GM18867 (cell line): ENCODE data around the gene ALPK3.
"Not testable (repeated sequence)": the region's sequence is repeated elsewhere in the genome, so short reads cannot be mapped to it uniquely, and the experiment has no call there.

Experiments
- ATAC-seq: cut with Tn5 transposase; IDR thresholded peaks from one replicate; pipeline ENCODE4 v1.9.1; 2021; ENCODE audit warnings: mild to moderate bottlenecking, moderate library complexity; ENCODE audit not compliant: unreplicated experiment

Gene ALPK3

DNA sequence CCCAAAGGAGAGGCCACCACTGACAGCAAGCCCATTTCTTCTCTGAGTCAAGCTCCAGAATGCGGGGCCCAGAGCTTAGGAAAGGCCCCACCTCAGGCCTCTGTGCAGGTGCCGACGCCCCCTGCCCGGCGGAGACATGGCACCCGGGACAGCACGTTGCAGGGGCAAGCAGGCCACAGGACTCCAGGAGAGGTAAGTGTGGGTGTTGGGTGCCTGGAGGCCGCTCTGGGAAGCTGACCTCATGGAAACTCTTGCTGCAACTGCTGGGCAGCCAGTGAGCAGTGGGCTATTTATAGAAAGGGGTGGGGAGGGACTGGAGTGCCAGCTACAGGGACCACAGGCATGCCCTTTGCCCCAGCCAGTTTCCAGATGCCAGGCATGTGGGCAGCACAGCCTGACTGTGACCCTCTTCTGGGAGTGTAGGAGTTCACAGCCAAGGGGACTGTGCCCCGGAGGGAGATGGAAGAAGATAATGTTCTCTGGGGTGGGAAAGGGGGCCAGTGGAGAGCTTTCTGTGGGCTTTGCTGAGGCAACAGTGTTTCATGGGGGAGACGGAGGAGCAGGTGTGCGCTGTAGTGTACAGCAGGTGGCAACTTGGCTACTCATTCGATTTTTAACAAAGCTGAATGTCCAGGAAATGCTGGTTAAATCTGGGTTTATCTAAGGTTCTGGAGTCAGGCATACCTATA is 23.7 kb downstream of the ALPK3 start:
- no peak for ATAC-seq

DNA sequence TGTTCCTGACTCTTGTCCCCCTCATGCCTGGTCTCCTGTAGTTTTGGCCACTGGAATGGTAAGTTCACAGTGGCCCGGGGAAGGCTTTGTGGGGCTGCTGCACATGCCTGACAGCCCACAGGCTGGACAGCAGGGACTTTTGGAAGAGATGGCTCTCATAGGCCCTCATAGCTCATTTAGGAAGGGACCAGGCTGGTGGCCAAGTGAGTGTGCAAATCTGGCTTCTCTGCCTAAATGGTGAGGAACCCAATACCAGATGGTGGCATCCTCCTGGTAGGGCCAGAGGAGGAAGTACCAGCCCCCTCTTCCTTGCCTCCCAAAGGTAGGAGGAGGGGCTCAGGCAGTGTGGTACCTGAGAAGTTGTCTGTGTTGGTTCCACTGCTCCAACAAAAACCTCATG is 25.6 kb downstream of the ALPK3 start:
- ATAC-seq, result no peak

GRCh38 chr15:84844964-84845363 is 27.8 kb downstream of the ALPK3 start:
- no peak for ATAC-seq

DNA sequence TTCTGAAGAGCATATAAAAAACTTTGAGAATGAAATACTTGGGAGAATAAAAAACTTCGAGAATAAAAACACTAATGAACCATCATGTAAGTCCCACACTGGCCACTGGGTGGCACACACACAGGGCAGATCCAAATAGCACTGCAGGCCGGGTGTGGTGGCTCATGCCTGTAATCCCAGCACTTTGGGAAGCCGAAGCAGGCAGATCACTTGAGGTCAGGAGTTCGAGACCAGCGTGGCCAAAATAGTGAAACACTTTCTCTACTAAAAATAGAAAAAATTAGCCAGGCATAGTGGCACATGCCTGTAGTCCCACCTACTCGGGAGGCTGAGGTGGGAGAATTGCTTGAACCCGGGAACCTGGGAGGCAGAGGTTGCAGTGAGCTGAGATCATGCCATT is 28.5 kb downstream of the ALPK3 start:
- ATAC-seq, result not testable (repeated sequence)

DNA sequence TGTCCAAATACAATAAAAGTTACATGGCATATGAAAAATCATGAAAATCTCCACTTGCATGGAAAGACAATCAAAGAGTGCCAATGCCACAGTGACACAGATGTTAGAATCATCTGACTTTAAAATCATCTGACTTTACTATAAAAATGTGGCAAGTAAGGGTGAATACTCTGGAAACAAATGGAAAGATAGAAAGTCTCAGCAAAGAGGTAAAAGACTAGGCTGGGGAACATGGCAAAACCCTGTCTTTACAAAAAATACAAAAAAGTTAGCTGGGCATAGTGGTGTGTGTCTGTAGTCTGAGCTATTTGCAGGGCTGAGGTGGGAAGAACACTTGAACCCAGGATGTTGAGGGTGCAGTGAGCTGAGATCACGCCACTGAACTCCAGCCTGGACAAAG is 29.1 kb downstream of the ALPK3 start:
- ATAC-seq, result no peak

DNA sequence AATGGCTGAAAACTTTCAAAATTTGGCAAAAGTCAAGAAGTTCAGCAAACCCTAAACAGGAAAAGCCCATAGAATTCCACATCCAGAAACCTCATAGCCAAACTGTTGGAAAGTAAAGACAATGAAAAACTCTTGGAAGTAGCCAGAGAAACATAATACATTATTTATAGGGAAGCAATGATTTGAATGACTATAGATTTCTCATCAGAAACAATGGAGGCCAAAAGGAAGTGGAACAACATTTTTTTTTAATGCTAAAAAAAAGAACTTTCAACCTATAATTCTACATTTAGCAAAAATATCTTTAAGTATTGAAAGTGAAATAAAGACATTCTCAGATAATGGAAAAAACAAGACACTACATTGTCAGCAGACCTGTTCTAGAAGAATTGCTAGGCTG is 30.2 kb downstream of the ALPK3 start:
- ATAC-seq, result no peak

GRCh38 chr15:84852212-84852611 is 35.1 kb downstream of the ALPK3 start:
- ATAC-seq, result no peak

- ATAC-seq, result no peak
These were observed 38.0 kb downstream of the ALPK3 start for GRCh38 chr15:84855136-84855535.

DNA sequence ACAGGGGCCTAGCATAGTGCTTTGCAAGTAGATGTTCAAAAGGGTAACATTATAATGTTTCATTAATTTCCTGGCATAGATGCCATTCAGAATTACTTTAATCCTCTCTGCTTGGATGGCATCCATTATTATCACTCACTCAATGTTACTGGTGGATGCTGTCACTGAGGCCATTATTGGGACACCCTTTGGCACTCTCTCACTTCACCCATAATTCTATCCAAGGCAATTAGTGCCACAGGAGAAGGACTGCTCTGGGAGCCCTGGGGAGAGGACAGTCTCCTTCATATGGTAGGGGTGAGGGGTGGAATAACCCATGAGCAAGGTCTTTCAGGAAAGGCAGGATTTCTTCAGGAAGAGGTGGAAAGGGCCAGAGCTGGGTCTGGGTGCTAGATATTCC is 38.6 kb downstream of the ALPK3 start:
- ATAC-seq, result no peak

- ATAC-seq, result no peak
These were observed 39.7 kb downstream of the ALPK3 start for GRCh38 chr15:84856731-84857417.

GRCh38 chr15:84857418-84858004 is 40.4 kb downstream of the ALPK3 start:
- ATAC-seq, result no peak

DNA sequence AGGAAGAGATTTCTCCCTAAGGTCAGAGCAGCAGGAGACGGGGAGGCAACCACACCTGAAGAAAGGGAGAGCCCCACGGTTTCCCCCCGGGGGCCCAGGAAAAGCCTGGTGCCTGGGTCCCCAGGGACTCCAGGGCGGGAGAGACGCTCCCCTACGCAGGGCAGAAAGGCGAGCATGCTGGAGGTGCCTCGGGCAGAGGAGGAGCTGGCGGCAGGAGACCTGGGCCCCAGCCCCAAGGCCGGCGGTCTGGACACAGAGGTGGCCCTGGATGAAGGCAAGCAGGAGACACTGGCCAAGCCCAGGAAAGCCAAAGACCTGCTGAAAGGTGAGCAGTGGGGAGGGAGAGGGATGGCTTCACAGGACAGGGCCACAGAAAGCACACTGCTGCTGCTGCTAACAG is 41.1 kb downstream of the ALPK3 start:
- no peak for ATAC-seq

DNA sequence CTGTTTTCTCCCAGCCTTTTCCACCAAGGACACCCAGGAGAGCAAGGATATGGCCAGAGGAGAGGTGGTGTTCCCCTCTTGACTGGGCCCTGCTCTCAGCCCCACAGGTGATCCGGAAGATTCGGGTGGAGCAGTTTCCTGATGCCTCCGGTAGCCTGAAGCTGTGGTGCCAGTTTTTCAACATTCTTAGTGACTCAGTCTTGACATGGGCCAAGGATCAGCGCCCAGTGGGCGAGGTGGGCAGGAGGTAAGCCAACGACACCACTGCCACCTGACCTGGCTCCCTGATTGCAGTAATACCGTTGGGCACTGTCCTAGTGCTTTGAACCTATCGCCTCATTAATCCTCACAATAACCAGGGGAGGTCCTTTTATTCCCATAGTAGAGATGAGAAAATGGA is 42.0 kb downstream of the ALPK3 start:
- no peak for ATAC-seq

- ATAC-seq, result no peak
These were observed 42.5 kb downstream of the ALPK3 start for GRCh38 chr15:84859651-84860050.

- ATAC-seq, result no peak
These were observed 44.6 kb downstream of the ALPK3 start for GRCh38 chr15:84861781-84862180.

- ATAC-seq, result no peak
These were observed 45.2 kb downstream of the ALPK3 start for GRCh38 chr15:84862214-84862975.

DNA sequence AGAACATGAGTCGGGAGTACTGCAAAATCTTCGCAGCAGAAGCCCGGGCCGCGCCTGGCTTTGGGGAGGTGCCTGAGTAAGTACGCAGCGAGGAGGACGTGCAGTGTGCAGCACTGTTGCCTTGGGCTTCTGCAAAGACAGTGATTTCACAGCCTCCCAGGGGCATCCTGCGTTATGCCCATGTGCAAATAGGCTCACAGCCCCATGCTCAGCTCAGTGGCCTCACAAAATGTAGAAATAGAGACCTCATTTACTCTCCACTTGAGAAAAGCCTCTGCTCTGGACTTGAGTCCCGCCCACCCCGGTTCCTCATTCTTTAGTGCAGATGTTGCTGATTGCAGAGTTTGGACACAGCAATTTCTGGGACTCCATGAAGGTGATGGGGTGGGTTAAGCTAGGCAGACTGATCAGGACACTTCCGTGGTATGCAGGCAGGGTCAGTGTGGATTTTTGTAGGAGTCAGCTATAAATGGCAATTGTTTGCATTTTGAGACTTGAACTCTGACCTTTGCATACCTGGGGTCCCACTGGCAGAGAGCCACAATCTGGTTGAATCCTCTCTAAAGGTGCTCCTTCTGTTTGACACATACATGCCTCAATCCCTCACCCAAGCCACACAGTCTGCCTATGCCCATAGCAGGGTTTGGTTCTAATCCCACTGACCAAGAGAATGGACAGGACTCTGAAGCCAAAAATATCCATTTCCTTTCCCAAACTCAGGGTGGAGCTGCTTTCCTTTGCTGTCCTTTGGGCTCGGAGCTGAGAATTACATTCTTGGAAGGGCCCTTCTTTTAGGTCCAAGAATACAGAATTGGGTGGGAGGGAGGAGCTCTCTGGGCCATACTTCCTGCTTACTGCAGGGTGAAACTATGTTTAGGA is 46.6 kb downstream of the ALPK3 start:
- ATAC-seq, result no peak

GRCh38 chr15:84864444-84864795 is 47.3 kb downstream of the ALPK3 start:
- ATAC-seq, result no peak

DNA sequence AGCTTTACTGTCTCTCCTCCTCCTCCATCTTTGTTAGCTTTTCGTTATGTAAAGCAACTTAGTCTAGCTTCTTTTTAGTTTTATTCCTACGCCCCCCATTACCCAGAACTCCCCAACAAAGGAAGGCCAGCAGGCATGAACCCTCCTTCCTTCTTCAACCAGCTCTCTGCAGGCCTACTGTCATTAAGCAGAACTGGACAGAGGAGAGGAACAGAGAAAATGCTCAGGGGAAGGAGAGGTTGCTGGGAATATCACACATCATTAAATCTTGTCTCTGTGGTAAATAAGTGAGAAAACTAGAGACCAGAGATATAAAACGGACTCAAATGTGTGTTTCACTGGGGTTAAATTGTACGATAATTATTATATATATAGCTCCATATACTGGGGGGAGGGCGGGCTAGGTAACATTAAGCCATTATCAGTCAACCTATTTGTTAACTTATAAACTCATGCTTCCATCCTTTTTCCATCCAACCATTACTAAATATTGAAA is 48.0 kb downstream of the ALPK3 start:
- no peak for ATAC-seq

GRCh38 chr15:84868037-84868880 is 51.1 kb downstream of the ALPK3 start:
- ATAC-seq, result no peak
